DND-41 (cell line): ENCODE measurements around the gene C2CD2.
"Not testable (repeated sequence)": the region's sequence is repeated elsewhere in the genome, so short reads cannot be mapped to it uniquely, and the experiment has no call there.

ENCODE experiments used
- ATAC-seq: fragments of 200-7000 bp; cut with Tn5 transposase; 3 replicates; pipeline ENCODE4 v1.9.1; 2021; ENCODE audit warnings: low read depth; ENCODE audit not compliant: insufficient read depth
- DNase-seq: peaks from one replicate; pipeline ENCODE4 v3.0.0-alpha.2; 2020
- H2AFZ ChIP-seq: 2 replicates; pipeline ENCODE4 v1.6.0; 2012; ENCODE audit warnings: low read depth, low read length
- H3K27ac ChIP-seq: 2 replicates; pipeline ENCODE4 v1.5.1; 2012; ENCODE audit warnings: low read length, inconsistent platforms
- H3K27me3 ChIP-seq: fragments of 200-600 bp; sonication (generic); 2 replicates; pipeline ENCODE4 v1.6.0; 2012; ENCODE audit warnings: low read length, mild to moderate bottlenecking, inconsistent platforms; ENCODE audit not compliant: insufficient read depth, poor library complexity
- H3K36me3 ChIP-seq: 2 replicates; pipeline ENCODE4 v1.5.1; 2012; ENCODE audit warnings: low read length, inconsistent platforms; ENCODE audit not compliant: insufficient read depth
- H3K4me1 ChIP-seq: 2 replicates; pipeline ENCODE4 v1.5.1; 2012; ENCODE audit warnings: mild to moderate bottlenecking, low read length; ENCODE audit not compliant: insufficient read depth
- H3K4me2 ChIP-seq: 2 replicates; pipeline ENCODE4 v1.6.0; 2012; ENCODE audit warnings: mild to moderate bottlenecking, moderate library complexity, low read length, inconsistent platforms; ENCODE audit not compliant: insufficient read depth
- H3K4me3 ChIP-seq, 2 experiments: fragments of 200-600 bp in 1 of 2; shearing (Covaris generic) in 1 of 2; 2 replicates each; pipeline ENCODE4 v1.5.1; 2012 to 2016; ENCODE audit warnings: inconsistent platforms in 2 of 2, low read length in 2 of 2, mild to moderate bottlenecking in 2 of 2, low read depth in 1 of 2, moderate library complexity in 1 of 2
- H3K79me2 ChIP-seq: 2 replicates; pipeline ENCODE4 v1.6.0; 2012; ENCODE audit warnings: low read length, inconsistent platforms; ENCODE audit not compliant: insufficient read depth
- H3K9ac ChIP-seq: 2 replicates; pipeline ENCODE4 v1.6.0; 2012; ENCODE audit warnings: low read depth, mild to moderate bottlenecking, inconsistent platforms, low read length, moderate library complexity
- H3K9me3 ChIP-seq: 2 replicates; pipeline ENCODE4 v1.5.1; 2012; ENCODE audit warnings: low read length, moderate library complexity, mild to moderate bottlenecking, inconsistent platforms; ENCODE audit not compliant: insufficient read depth, severe bottlenecking
- H4K20me1 ChIP-seq: 2 replicates; pipeline ENCODE4 v1.6.0; 2012; ENCODE audit warnings: low read length; ENCODE audit not compliant: insufficient read depth
- CTCF ChIP-seq: IDR thresholded peaks from 2 replicates; pipeline ENCODE4 v1.5.1; 2012; ENCODE audit warnings: borderline replicate concordance, low read length, moderate library complexity, mild to moderate bottlenecking; ENCODE audit not compliant: poor library complexity, severe bottlenecking; ENCODE audit errors: extremely low read depth
- EZH2 ChIP-seq: IDR thresholded peaks from 3 replicates; pipeline ENCODE4 v1.6.1; 2012; ENCODE audit warnings: borderline replicate concordance, low read depth, mild to moderate bottlenecking, moderate library complexity, low read length, inconsistent platforms; ENCODE audit not compliant: severe bottlenecking

Gene C2CD2

GRCh38 chr21:41953249-41953830 is 478 bp downstream of the C2CD2 start:
- no peaks in the 10 kb centered on the region for H3K79me2 ChIP-seq
- no peaks in the 10 kb centered on the region for H3K9me3 ChIP-seq
- no peak overlapping the region for H3K4me2 ChIP-seq
- H2AFZ ChIP-seq: no peak overlapping the region
- ATAC-seq: no peak
- H3K4me3 ChIP-seq: no peak overlapping the region
- H3K4me1 ChIP-seq: peaks cover 19% of the 10 kb centered on the region
- H4K20me1 ChIP-seq: no peaks in the 10 kb centered on the region
- no peak overlapping the region for H3K27ac ChIP-seq
- no peaks in the 10 kb centered on the region for H3K36me3 ChIP-seq
- H3K27me3 ChIP-seq: peaks cover 7% of the 10 kb centered on the region
- no peak for DNase-seq
- H3K9ac ChIP-seq: no peak overlapping the region
- no peak for TF ChIP-seq CTCF
- TF ChIP-seq EZH2: no peak

DNA sequence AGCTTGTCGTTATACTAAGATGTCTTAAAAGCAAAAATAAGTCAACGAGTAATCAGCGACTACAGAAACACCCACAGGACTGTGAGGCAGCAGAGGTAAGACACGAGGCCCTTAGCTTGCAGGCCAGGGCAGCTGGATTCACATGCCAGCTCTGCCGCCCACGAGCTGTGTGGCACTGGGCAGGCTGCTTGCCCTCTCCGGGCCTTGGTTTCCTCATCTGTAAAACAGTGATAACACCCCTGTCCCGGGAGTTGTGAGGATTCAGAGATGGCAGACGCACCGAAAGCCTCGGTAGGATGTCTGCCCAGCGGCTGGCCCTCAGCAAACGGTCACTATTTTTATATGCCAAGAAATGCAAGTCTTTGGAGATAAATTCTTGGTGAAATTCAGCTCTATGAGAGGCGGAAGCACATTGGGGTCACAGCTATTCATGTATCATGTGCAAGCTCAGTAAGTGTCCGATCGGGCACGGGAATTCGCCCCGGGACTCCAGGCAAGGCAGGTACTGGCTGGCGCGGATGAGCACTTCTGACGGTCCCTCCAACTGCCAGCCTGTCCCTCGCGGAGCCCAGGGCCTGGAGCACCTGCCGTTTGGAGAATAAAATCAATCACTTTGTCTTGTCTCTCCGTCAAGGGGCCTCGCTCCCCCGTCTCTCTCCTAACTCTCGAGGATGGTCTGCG is 1.1 kb downstream of the C2CD2 start:
- ATAC-seq: no peak
- Histone ChIP-seq H3K27ac (no peak overlapping the region), H3K79me2 (no peaks in the 10 kb centered on the region), H3K4me3 (no peak overlapping the region), H3K4me1 (peaks cover 19% of the 10 kb centered on the region), H3K9me3 (no peaks in the 10 kb centered on the region), H4K20me1 (no peaks in the 10 kb centered on the region), H3K36me3 (no peaks in the 10 kb centered on the region), H3K9ac (no peak overlapping the region), H3K27me3 (peaks cover 7% of the 10 kb centered on the region), H2AFZ (no peak overlapping the region), H3K4me2 (no peak overlapping the region)
- no peak for DNase-seq
- TF ChIP-seq CTCF (no peak), EZH2 (no peak)

DNA sequence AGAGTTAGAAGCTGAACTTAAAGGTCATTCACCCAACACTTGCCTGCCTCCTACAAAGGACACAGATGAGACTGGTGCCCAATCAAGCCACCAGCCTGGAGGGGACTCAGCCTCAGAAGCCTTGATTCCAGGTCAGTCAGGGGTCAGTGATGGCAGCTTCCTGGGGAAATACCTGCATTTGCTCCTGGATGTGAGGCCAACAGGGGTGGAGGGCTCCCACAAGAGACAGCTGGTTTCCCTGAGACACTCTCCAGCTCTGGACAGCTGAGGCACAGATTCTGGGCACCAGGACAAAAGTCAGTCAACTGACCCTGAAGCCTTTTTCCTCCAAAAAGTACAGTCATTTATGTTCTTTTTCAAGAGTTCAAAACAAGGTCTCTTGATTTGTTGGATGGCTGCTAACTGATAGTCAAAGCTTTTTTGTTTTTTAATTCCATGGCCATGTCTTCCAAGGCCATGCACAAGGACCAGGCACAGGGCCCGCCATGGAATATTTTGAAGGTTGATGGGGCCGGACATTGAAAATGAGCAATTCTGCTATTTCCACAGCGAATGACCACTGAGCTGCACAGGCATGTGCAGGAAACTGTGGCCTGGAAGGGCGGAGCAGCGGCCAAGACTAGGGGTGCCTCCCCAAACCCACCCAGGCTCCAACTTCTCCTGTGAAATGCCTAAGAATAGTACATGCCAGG is 1.8 kb downstream of the C2CD2 start:
- H3K36me3 ChIP-seq: no peaks in the 10 kb centered on the region
- no peak overlapping the region for H3K27ac ChIP-seq
- ATAC-seq: no peak
- no peak overlapping the region for H2AFZ ChIP-seq
- no peak for TF ChIP-seq EZH2
- DNase-seq: no peak
- peaks cover 7% of the 10 kb centered on the region for H3K27me3 ChIP-seq
- no peaks in the 10 kb centered on the region for H3K79me2 ChIP-seq
- no peaks in the 10 kb centered on the region for H3K9me3 ChIP-seq
- H3K4me1 ChIP-seq: peaks cover 14% of the 10 kb centered on the region
- H3K4me3 ChIP-seq: no peak overlapping the region
- no peak overlapping the region for H3K9ac ChIP-seq
- no peak overlapping the region for H3K4me2 ChIP-seq
- no peaks in the 10 kb centered on the region for H4K20me1 ChIP-seq

GRCh38 chr21:41950941-41951351 is 2.9 kb downstream of the C2CD2 start:
- no peak overlapping the region for H3K27ac ChIP-seq
- H3K4me2 ChIP-seq: no peak overlapping the region
- no peak overlapping the region for H3K4me3 ChIP-seq
- H3K79me2 ChIP-seq: no peaks in the 10 kb centered on the region
- ATAC-seq (no peak), DNase-seq (no peak)
- TF ChIP-seq EZH2: no peak
- no peak for TF ChIP-seq CTCF
- H4K20me1 ChIP-seq: no peaks in the 10 kb centered on the region
- H2AFZ ChIP-seq: no peak overlapping the region
- no peaks in the 10 kb centered on the region for H3K9me3 ChIP-seq
- peaks cover 7% of the 10 kb centered on the region for H3K27me3 ChIP-seq
- H3K4me1 ChIP-seq: 0 out of 2 replicates have a peak, but pooled peaks cover 5% of the 10 kb centered on the region
- no peaks in the 10 kb centered on the region for H3K36me3 ChIP-seq
- no peak overlapping the region for H3K9ac ChIP-seq

DNA sequence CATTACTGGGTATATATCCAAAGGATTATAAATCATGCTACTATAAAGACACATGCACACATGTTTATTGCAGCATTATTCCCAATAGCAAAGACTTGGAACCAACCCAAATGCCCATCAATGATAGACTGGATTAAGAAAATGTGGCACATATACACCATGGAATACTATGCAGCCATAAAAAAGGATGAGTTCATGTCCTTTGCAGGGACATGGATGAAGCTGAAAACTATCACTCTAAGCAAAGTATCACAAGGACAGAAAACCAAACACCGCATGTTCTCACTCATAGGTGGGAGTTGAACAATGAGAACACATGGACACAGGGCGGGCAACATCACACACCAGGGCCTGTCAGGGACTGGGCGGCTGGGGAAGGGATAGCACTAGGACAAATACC is 4.2 kb downstream of the C2CD2 start:
- DNase-seq, H3K9ac ChIP-seq, H3K4me1 ChIP-seq, H3K9me3 ChIP-seq, H3K4me2 ChIP-seq, H4K20me1 ChIP-seq, H3K79me2 ChIP-seq, H3K27ac ChIP-seq, H3K36me3 ChIP-seq, ATAC-seq, H2AFZ ChIP-seq, H3K27me3 ChIP-seq, H3K4me3 ChIP-seq: not testable (repeated sequence)
